Measurements from ENCODE around the gene TOR2A. TPM values are rescaled to one million over a fixed set of nuclear protein-coding genes. Genes with fewer than 3 reads are reported as not detected.

Gene TOR2A
- total and polyA plus RNA-seq, 4 donors: 8.8 to 30.8 (median 16.9) TPM

DNA sequence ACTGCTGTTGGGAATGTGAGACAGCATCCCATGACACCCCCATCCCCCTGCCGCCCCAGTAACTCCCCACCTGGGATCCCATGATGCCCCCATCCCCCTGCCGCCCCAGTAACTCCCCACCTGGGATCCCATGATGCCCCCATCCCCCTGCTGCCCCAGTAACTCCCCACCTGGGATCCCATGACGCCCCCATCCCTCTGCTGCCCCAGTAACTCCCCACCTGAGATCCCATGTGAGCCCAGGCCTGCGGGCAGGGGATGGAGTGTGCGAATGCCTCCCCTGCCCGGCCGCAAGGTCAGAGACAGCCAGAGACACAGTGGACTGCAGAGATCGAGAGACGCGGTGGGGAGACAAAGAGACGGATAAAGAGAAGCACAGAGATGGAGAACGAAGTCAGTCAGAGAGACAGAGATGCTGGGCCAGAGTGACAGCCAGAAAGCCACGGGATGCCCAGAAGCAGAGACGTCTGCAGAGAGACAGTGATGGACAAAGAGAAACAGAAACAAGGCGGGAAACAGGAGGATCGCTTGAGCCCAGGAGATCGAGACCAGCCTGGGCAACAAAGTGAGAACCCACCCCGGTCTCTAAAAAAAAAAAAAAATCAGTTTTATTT lies 42.4 kb upstream of the TOR2A start:
- ATAC-seq (ENCODE audit: insufficient read depth, low FRiP score) (no peak), DNase-seq (no peak)
- Histone ChIP-seq H3K4me3 (no peak overlapping the region), H3K27me3 (ENCODE audit: control insufficient read depth in 3 of 3, insufficient read depth in 3 of 3, low read length in 2 of 3) (no peaks in the 10 kb centered on the region), H3K9ac (ENCODE audit: insufficient read depth in 1 of 2, low read length in 2 of 2) (no peak overlapping the region), H3K4me1 (ENCODE audit: control insufficient read depth in 5 of 5, insufficient read depth in 5 of 5, low read length in 5 of 5) (peaks cover 0 to 10% (median 4%) of the 10 kb centered on the region in 5 donors), H3K27ac (ENCODE audit: low read depth in 1 of 2, low read length in 1 of 2) (peak overlapping the region in 1 of 2 donors; percentile 5), H3K36me3 (ENCODE audit: control insufficient read depth in 4 of 4, insufficient read depth in 4 of 4, low read length in 4 of 4) (peaks cover 0 to 3% (median under 1%) of the 10 kb centered on the region in 4 donors), H3K9me3 (ENCODE audit: control insufficient read depth in 4 of 4, insufficient read depth in 3 of 4, low read length in 3 of 4) (no peaks in the 10 kb centered on the region)
- 31 to 63% methylated on average over 18 of the region's 18 CpGs for WGBS, 2 donors
- TF ChIP-seq, protein P1, sequence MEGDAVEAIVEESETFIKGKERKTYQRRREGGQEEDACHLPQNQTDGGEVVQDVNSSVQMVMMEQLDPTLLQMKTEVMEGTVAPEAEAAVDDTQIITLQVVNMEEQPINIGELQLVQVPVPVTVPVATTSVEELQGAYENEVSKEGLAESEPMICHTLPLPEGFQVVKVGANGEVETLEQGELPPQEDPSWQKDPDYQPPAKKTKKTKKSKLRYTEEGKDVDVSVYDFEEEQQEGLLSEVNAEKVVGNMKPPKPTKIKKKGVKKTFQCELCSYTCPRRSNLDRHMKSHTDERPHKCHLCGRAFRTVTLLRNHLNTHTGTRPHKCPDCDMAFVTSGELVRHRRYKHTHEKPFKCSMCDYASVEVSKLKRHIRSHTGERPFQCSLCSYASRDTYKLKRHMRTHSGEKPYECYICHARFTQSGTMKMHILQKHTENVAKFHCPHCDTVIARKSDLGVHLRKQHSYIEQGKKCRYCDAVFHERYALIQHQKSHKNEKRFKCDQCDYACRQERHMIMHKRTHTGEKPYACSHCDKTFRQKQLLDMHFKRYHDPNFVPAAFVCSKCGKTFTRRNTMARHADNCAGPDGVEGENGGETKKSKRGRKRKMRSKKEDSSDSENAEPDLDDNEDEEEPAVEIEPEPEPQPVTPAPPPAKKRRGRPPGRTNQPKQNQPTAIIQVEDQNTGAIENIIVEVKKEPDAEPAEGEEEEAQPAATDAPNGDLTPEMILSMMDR (IDR thresholded peaks at IDR 0.05; ENCODE audit: control extremely low read depth, extremely low read depth): no peak

DNA sequence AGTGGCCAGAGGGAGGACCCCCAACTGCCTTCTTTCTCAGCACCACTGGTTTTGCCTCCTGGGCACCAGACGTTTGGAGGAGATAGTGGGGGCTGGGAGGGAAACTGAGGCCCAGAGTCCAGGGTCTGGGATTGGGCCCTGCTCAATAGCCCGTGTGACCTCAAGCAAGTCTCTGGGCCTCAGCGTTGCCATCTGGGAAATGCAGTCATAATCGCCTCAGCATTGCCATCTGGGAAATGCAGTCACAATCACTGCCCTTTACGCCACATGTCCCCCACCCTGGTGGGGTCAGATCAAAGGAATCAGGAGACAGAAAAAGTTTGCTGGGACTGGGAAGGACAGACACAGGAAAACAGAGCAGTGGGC lies 41.8 kb upstream of the TOR2A start:
- Histone ChIP-seq H3K4me3 (no peak overlapping the region), H3K27ac (ENCODE audit: low read depth in 1 of 2, low read length in 1 of 2) (peak overlapping the region in 1 of 2 donors; percentile 71), H3K36me3 (ENCODE audit: control insufficient read depth in 4 of 4, insufficient read depth in 4 of 4, low read length in 4 of 4) (peaks cover 0 to 3% (median under 1%) of the 10 kb centered on the region in 4 donors), H3K27me3 (ENCODE audit: control insufficient read depth in 3 of 3, insufficient read depth in 3 of 3, low read length in 2 of 3) (no peaks in the 10 kb centered on the region), H3K4me1 (ENCODE audit: control insufficient read depth in 5 of 5, insufficient read depth in 5 of 5, low read length in 5 of 5) (peaks cover 0 to 10% (median 4%) of the 10 kb centered on the region in 5 donors), H3K9ac (ENCODE audit: insufficient read depth in 1 of 2, low read length in 2 of 2) (no peak overlapping the region), H3K9me3 (ENCODE audit: control insufficient read depth in 4 of 4, insufficient read depth in 3 of 4, low read length in 3 of 4) (no peaks in the 10 kb centered on the region)
- no peak for ATAC-seq (ENCODE audit: insufficient read depth, low FRiP score)
- DNase-seq: no peak
- WGBS, 2 donors: 42 to 55% methylated on average over 5 of the region's 5 CpGs
- TF ChIP-seq, protein P1 (IDR thresholded peaks at IDR 0.05; ENCODE audit: control extremely low read depth, extremely low read depth): no peak

DNA sequence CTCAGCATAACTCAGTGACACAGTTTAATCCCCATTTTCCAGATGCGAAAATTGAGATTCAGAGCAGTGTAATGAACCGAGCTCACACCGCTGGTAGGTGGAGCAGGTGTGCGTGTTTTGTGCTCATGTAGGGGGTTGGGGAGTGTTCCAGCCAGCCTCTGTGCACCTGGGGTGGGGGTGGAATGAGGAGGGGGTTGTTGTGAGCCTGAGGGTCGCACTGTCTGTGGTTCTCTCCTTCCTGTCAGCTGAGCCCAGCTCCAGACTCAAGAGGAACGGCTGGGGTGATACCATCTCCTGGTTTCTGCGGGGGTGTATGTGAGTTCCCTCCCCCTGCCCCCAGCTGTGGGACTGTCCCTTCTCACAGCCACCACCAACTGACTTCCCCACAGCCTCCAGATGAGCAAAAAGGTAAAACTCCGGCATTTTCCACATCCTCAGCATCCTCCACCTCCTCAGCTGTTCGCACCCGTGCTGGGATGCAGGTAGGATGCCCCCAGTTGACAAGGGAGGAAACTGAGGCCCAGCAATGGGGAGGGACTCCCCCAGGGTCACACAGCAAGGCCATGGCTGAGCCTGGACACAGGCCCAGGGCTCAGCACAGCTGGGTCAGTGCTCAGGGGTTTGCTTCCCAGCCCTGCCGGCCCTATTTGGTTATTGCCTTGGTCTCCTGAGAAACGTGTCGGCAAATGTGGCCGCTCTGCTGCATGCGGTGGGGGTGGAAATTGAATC lies 41.3 kb upstream of the TOR2A start:
- Histone ChIP-seq H3K27me3 (ENCODE audit: control insufficient read depth in 3 of 3, insufficient read depth in 3 of 3, low read length in 2 of 3) (no peaks in the 10 kb centered on the region), H3K27ac (ENCODE audit: low read depth in 1 of 2, low read length in 1 of 2) (peak overlapping the region in 1 of 2 donors; percentile 71), H3K4me3 (no peak overlapping the region), H3K9ac (ENCODE audit: insufficient read depth in 1 of 2, low read length in 2 of 2) (no peak overlapping the region), H3K9me3 (ENCODE audit: control insufficient read depth in 4 of 4, insufficient read depth in 3 of 4, low read length in 3 of 4) (no peaks in the 10 kb centered on the region), H3K4me1 (ENCODE audit: control insufficient read depth in 5 of 5, insufficient read depth in 5 of 5, low read length in 5 of 5) (peaks cover 0 to 10% (median 4%) of the 10 kb centered on the region in 5 donors), H3K36me3 (ENCODE audit: control insufficient read depth in 4 of 4, insufficient read depth in 4 of 4, low read length in 4 of 4) (peaks cover 0 to 3% (median under 1%) of the 10 kb centered on the region in 4 donors)
- 29 to 59% methylated on average over 15 of the region's 15 CpGs for WGBS, 2 donors
- TF ChIP-seq, protein P1 (IDR thresholded peaks at IDR 0.05; ENCODE audit: control extremely low read depth, extremely low read depth): no peak
- no peak for ATAC-seq (ENCODE audit: insufficient read depth, low FRiP score)
- DNase-seq: peak in 1 of 3 donors; percentile 28
